ENCODE data around the gene MITF. TPM values are rescaled to one million over a fixed set of nuclear protein-coding genes. Genes with fewer than 3 reads are reported as not detected.

MITF gene
- polyA plus RNA-seq, 1 donor (not counting 4 experiments of a cell fraction or from before 2014, with no cell fraction given): 2.7 TPM

DNA sequence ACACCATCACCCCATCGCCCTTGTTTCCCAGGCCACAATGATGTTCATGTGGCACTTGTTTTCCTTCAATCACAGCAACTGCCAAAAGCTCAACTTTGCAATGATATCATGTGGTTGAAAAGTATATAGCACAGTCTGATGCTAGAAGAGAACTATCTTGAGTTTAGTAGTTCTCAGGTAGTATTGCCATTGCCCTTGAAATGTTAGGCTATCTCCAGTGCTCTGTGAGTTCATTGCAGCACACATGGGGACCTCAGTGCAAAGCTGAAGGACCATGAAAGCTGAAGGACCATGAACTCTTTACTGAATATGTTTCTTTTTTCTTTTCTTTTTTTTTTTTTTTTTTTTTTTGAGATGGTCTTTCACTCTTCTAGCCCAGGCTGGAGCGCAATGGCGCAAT, 224.4 kb downstream of the MITF start:
- TF ChIP-seq EZH2 (IDR thresholded peaks at IDR 0.05; ENCODE audit: low read length): no peak
- TF ChIP-seq, protein P1, sequence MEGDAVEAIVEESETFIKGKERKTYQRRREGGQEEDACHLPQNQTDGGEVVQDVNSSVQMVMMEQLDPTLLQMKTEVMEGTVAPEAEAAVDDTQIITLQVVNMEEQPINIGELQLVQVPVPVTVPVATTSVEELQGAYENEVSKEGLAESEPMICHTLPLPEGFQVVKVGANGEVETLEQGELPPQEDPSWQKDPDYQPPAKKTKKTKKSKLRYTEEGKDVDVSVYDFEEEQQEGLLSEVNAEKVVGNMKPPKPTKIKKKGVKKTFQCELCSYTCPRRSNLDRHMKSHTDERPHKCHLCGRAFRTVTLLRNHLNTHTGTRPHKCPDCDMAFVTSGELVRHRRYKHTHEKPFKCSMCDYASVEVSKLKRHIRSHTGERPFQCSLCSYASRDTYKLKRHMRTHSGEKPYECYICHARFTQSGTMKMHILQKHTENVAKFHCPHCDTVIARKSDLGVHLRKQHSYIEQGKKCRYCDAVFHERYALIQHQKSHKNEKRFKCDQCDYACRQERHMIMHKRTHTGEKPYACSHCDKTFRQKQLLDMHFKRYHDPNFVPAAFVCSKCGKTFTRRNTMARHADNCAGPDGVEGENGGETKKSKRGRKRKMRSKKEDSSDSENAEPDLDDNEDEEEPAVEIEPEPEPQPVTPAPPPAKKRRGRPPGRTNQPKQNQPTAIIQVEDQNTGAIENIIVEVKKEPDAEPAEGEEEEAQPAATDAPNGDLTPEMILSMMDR (optimal IDR thresholded peaks at IDR 0.05 in 1 of 3, IDR thresholded peaks at IDR 0.05 in 1 of 3, conservative IDR thresholded peaks at IDR 0.05 in 1 of 3; ENCODE audit: extremely low read depth in 1 of 3, insufficient read depth in 2 of 3, low read length in 3 of 3): no peak
- Histone ChIP-seq H3K9me1 (ENCODE audit: control insufficient read depth, extremely low read depth, insufficient read depth, low read length) (no peaks in the 10 kb centered on the region), H3K4me3 (ENCODE audit: control insufficient read depth in 2 of 3, extremely low read depth in 1 of 3, insufficient read depth in 2 of 3, low read depth in 1 of 3, low read length in 3 of 3) (no peak overlapping the region), H3K79me2 (ENCODE audit: control insufficient read depth, insufficient read depth, low read length) (no peaks in the 10 kb centered on the region), H4K20me1 (ENCODE audit: control insufficient read depth, extremely low read depth, insufficient read depth, low read length) (no peaks in the 10 kb centered on the region), H3K27ac (ENCODE audit: control insufficient read depth, insufficient read depth, low read length) (no peak overlapping the region), H3K9me3 (ENCODE audit: control insufficient read depth, low read depth, low read length) (no peaks in the 10 kb centered on the region), H3K36me3 (ENCODE audit: control insufficient read depth in 2 of 2, extremely low read depth in 1 of 2, insufficient read depth in 2 of 2, low read length in 2 of 2) (no peaks in the 10 kb centered on the region), H3K9ac (ENCODE audit: control insufficient read depth, extremely low read depth, insufficient read depth, low read length) (no peak overlapping the region), H3K4me1 (ENCODE audit: control insufficient read depth, extremely low read depth, insufficient read depth, low read length) (no peaks in the 10 kb centered on the region), H2AFZ (ENCODE audit: control insufficient read depth, low read length) (no peak overlapping the region), H3K4me2 (ENCODE audit: control insufficient read depth, extremely low read depth, insufficient read depth, low read depth, low read length) (no peak overlapping the region), H3K27me3 (ENCODE audit: control insufficient read depth, extremely low read depth, insufficient read depth, low read length) (no peaks in the 10 kb centered on the region)
- no peak for DNase-seq (ENCODE audit: low read depth, low spot score)
- FAIRE-seq: no peak
- dilution Hi-C loops (cut with MboI; ENCODE audit: extremely low pct_ligation_motif_present, low sequenced_read_pairs): loop anchor here (25.0 kb wide), 1 partner anchor 276 kb away; no protein-coding TSS in a partner anchor

DNA sequence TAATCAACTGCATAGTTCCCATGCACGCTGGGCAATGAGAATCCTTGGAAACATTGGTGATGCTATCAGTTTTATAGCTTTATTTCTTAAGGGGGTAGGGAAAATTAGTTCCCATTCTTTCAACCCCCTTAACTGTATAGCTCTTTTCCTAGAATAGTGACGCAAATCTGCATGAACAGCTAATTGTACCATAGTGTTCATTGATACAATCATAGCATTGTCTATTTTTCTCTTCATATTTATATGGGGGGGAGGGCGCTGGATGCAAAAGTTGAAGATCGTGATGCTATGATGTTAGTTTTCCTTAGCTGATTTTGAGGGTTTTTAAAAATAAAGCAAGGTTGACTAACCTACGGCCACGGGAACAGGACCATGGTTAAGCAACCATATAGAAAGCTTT, 227.9 kb downstream of the MITF start:
- H3K27ac ChIP-seq (ENCODE audit: control insufficient read depth, insufficient read depth, low read length): no peak overlapping the region
- TF ChIP-seq, protein P1 (optimal IDR thresholded peaks at IDR 0.05 in 1 of 3, IDR thresholded peaks at IDR 0.05 in 1 of 3, conservative IDR thresholded peaks at IDR 0.05 in 1 of 3; ENCODE audit: extremely low read depth in 1 of 3, insufficient read depth in 2 of 3, low read length in 3 of 3): no peak
- no peak for TF ChIP-seq EZH2 (IDR thresholded peaks at IDR 0.05; ENCODE audit: low read length)
- H3K36me3 ChIP-seq (ENCODE audit: control insufficient read depth in 2 of 2, extremely low read depth in 1 of 2, insufficient read depth in 2 of 2, low read length in 2 of 2): no peaks in the 10 kb centered on the region
- H3K4me1 ChIP-seq (ENCODE audit: control insufficient read depth, extremely low read depth, insufficient read depth, low read length): no peaks in the 10 kb centered on the region
- FAIRE-seq (no peak), DNase-seq (ENCODE audit: low read depth, low spot score) (no peak)
- no peaks in the 10 kb centered on the region for H3K9me3 ChIP-seq (ENCODE audit: control insufficient read depth, low read depth, low read length)
- no peak overlapping the region for H2AFZ ChIP-seq (ENCODE audit: control insufficient read depth, low read length)
- H3K9me1 ChIP-seq (ENCODE audit: control insufficient read depth, extremely low read depth, insufficient read depth, low read length): no peaks in the 10 kb centered on the region
- H3K9ac ChIP-seq (ENCODE audit: control insufficient read depth, extremely low read depth, insufficient read depth, low read length): no peak overlapping the region
- no peaks in the 10 kb centered on the region for H3K27me3 ChIP-seq (ENCODE audit: control insufficient read depth, extremely low read depth, insufficient read depth, low read length)
- H3K79me2 ChIP-seq (ENCODE audit: control insufficient read depth, insufficient read depth, low read length): no peaks in the 10 kb centered on the region
- H3K4me2 ChIP-seq (ENCODE audit: control insufficient read depth, extremely low read depth, insufficient read depth, low read depth, low read length): no peak overlapping the region
- no peak overlapping the region for H3K4me3 ChIP-seq (ENCODE audit: control insufficient read depth in 2 of 3, extremely low read depth in 1 of 3, insufficient read depth in 2 of 3, low read depth in 1 of 3, low read length in 3 of 3)
- no peaks in the 10 kb centered on the region for H4K20me1 ChIP-seq (ENCODE audit: control insufficient read depth, extremely low read depth, insufficient read depth, low read length)
- dilution Hi-C loops (cut with MboI; ENCODE audit: extremely low pct_ligation_motif_present, low sequenced_read_pairs): loop anchor here (25.0 kb wide), 1 partner anchor 280 kb away; no protein-coding TSS in a partner anchor

Measured in keratinocyte (primary cell).